HG02870 (cell line): ENCODE results near the gene BLACAT1.
"Not testable (repeated sequence)": the region's sequence is repeated elsewhere in the genome, so short reads cannot be mapped to it uniquely, and the experiment has no call there.

Experiments used
- ATAC-seq: cut with Tn5 transposase; IDR thresholded peaks from one replicate; pipeline ENCODE4 v1.9.1; 2021; ENCODE audit warnings: mild to moderate bottlenecking, moderate library complexity; ENCODE audit not compliant: unreplicated experiment

The BLACAT1 gene

GRCh38 chr1:205421798-205422197 is 34.0 kb downstream of the BLACAT1 start, which contains the start of gene LEMD1:
Gene LEMD1 (minus strand): TSS chr1:205422056. CDS start chr1:205420536, 1,520 bp downstream.
- no peak for ATAC-seq

GRCh38 chr1:205420938-205421337 is 34.9 kb downstream of the BLACAT1 start:
- no peak for ATAC-seq

- ATAC-seq: no peak
Observed at GRCh38 chr1:205417870-205418635, 37.8 kb downstream of the BLACAT1 start.

GRCh38 chr1:205416322-205416721 is 39.5 kb downstream of the BLACAT1 start:
- no peak for ATAC-seq

- ATAC-seq: no peak
Observed at GRCh38 chr1:205410581-205411298, 45.1 kb downstream of the BLACAT1 start.

GRCh38 chr1:205407970-205408369 is 47.9 kb downstream of the BLACAT1 start:
- ATAC-seq: no peak

GRCh38 chr1:205406252-205406651 is 49.6 kb downstream of the BLACAT1 start:
- not testable (repeated sequence) for ATAC-seq
